Endothelial cell of hepatic sinusoid (primary cell): Measurements from ENCODE around the gene PAX6.
"Not testable (repeated sequence)": the region's sequence is repeated elsewhere in the genome, so short reads cannot be mapped to it uniquely, and the experiment has no call there.

ENCODE experiments used
- in situ Hi-C: cut with HindIII; loops from 2 replicates; pipeline ENCODE4 v1.10.0; 2017; ENCODE audit warnings: low sequenced_read_pairs

PAX6 gene

GRCh38 chr11:31770011-31770700, 41.0 kb downstream of the PAX6 start:
- in situ Hi-C loops: no loop called here

GRCh38 chr11:31768749-31769640, 42.1 kb downstream of the PAX6 start:
- in situ Hi-C loops: no loop called here

- in situ Hi-C loops: no loop called here
These were observed 43.4 kb downstream of the PAX6 start for GRCh38 chr11:31767685-31768084.

- in situ Hi-C loops: no loop called here
These were observed 44.1 kb downstream of the PAX6 start for GRCh38 chr11:31767066-31767465.

- in situ Hi-C loops: no loop called here
These were observed 46.4 kb downstream of the PAX6 start for GRCh38 chr11:31764766-31765165.

GRCh38 chr11:31764261-31764660, 46.9 kb downstream of the PAX6 start:
- in situ Hi-C loops: no loop called here

- in situ Hi-C loops: no loop called here
These were observed 47.8 kb downstream of the PAX6 start for GRCh38 chr11:31763296-31763695.

GRCh38 chr11:31761636-31762035, 49.5 kb downstream of the PAX6 start:
- in situ Hi-C loops: no loop called here

GRCh38 chr11:31757260-31757835, 53.8 kb downstream of the PAX6 start:
- in situ Hi-C loops: no loop called here

GRCh38 chr11:31747581-31747980, 63.5 kb downstream of the PAX6 start:
- in situ Hi-C loops: no loop called here

- in situ Hi-C loops: not testable (repeated sequence)
These were observed 70.3 kb downstream of the PAX6 start for GRCh38 chr11:31740731-31741368.

GRCh38 chr11:31740131-31740530, 71.0 kb downstream of the PAX6 start:
- in situ Hi-C loops: no loop called here
